ENCODE results near the gene OR4P4. TPM values are rescaled to one million over a fixed set of nuclear protein-coding genes. Genes with fewer than 3 reads are reported as not detected.

Gene OR4P4
- total RNA-seq = not detected
- polyA plus RNA-seq (ENCODE audit: insufficient read depth, low read depth, low replicate concordance) = not detected
- long read RNA-seq, donor 1 = 0 reads
- long read RNA-seq, donor 2 = 0 reads
- long read RNA-seq, donor 3 = 0 reads
- long read RNA-seq, donor 4 = 0 reads
- long read RNA-seq, donor 5 = 0 reads
- long read RNA-seq, donor 6 = 0 reads
- long read RNA-seq, donor 7 = 0 reads
- long read RNA-seq, donor 8 = 0 reads
- long read RNA-seq, donor 9 = 0 reads
- long read RNA-seq, donor 10 = 0 reads

DNA sequence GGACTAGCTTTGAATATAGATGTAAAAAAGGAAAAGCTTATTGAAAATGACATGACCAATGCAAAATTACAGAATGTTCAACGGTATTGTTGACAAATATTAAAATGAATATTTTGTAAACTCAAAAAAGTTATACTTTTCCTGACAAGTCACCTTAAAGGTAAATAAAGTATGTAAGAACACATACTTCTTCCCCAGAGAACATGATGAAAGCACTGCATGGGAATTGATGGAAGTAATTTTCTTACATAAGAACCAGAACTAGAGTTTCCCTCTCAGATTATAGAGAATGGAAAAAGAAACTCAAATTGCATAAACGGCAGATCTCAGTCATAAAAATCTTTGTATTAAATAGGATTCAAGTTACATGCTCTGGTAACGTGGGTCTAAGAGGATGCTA is at the start of gene OR4P4:
Gene OR4P4 (plus strand): TSS at position 301 of the 400 bp plus-strand sequence.
- Histone ChIP-seq H3K4me1 (ENCODE audit: control insufficient read depth in 2 of 3, insufficient read depth in 2 of 3, low read depth in 1 of 3, low read length in 3 of 3) (no peaks in the 10 kb centered on the region), H3K9me3 (ENCODE audit: control insufficient read depth in 2 of 3, insufficient read depth in 1 of 3, low read length in 3 of 3) (no peaks in the 10 kb centered on the region), H3K4me3 (ENCODE audit: low read length in 3 of 3) (no peak within 1 kb of the TSS), H3K9ac (ENCODE audit: low read length in 3 of 3) (no peak within 1 kb of the TSS), H3K36me3 (ENCODE audit: control insufficient read depth in 2 of 3, insufficient read depth in 3 of 3, low read length in 3 of 3) (no peaks in the 10 kb centered on the region), H3K27ac (ENCODE audit: low read depth in 2 of 2, low read length in 2 of 2) (no peak within 1 kb of the TSS), H3K27me3 (ENCODE audit: control insufficient read depth, insufficient read depth, low read length) (no peaks in the 10 kb centered on the region)
- intact Hi-C loops (cut with DNase I) = no loop called here
- TF ChIP-seq, protein P1, sequence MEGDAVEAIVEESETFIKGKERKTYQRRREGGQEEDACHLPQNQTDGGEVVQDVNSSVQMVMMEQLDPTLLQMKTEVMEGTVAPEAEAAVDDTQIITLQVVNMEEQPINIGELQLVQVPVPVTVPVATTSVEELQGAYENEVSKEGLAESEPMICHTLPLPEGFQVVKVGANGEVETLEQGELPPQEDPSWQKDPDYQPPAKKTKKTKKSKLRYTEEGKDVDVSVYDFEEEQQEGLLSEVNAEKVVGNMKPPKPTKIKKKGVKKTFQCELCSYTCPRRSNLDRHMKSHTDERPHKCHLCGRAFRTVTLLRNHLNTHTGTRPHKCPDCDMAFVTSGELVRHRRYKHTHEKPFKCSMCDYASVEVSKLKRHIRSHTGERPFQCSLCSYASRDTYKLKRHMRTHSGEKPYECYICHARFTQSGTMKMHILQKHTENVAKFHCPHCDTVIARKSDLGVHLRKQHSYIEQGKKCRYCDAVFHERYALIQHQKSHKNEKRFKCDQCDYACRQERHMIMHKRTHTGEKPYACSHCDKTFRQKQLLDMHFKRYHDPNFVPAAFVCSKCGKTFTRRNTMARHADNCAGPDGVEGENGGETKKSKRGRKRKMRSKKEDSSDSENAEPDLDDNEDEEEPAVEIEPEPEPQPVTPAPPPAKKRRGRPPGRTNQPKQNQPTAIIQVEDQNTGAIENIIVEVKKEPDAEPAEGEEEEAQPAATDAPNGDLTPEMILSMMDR (IDR thresholded peaks at IDR 0.05; ENCODE audit: borderline replicate concordance, extremely low read depth, insufficient read depth) = no peak
- DNase-seq = no peak
- no peak for FAIRE-seq

DNA sequence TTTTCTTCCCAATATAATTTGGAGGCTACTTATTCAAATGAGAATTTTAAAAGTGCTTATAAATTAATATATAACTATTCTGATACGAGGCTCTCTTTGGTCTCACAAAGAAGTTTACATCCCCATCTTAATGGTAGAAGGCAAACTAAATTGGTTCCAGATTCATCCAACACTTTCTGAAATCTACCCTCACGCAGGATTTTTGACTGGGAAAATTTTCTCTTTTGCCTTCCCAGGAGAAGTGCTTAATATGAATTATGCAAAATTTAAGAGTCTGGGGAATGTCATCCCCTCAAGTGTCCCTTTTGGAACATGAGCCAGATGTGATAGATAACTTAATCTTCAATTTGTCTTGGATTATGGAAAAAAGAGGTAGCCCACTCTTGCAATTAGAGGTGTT is 27.4 kb upstream of the OR4P4 start, which contains the start of gene OR4C11:
Gene OR4C11 (minus strand): TSS at position 101 of the 400 bp plus-strand sequence. CDS start 3,272 bp downstream, outside the sequence.
- Histone ChIP-seq H3K27me3 (ENCODE audit: control insufficient read depth, insufficient read depth, low read length) (no peaks in the 10 kb centered on the region), H3K36me3 (ENCODE audit: control insufficient read depth in 2 of 3, insufficient read depth in 3 of 3, low read length in 3 of 3) (no peaks in the 10 kb centered on the region), H3K9ac (ENCODE audit: low read length in 3 of 3) (no peak within 1 kb of the TSS), H3K4me1 (ENCODE audit: control insufficient read depth in 2 of 3, insufficient read depth in 2 of 3, low read depth in 1 of 3, low read length in 3 of 3) (no peaks in the 10 kb centered on the region), H3K4me3 (ENCODE audit: low read length in 3 of 3) (no peak within 1 kb of the TSS), H3K9me3 (ENCODE audit: control insufficient read depth in 2 of 3, insufficient read depth in 1 of 3, low read length in 3 of 3) (peaks cover 0 to 3% (median 0%) of the 10 kb centered on the region in 3 donors), H3K27ac (ENCODE audit: low read depth in 2 of 2, low read length in 2 of 2) (no peak within 1 kb of the TSS)
- FAIRE-seq (no peak), DNase-seq (no peak)
- TF ChIP-seq, protein P1 (IDR thresholded peaks at IDR 0.05; ENCODE audit: borderline replicate concordance, extremely low read depth, insufficient read depth) = no peak
- intact Hi-C loops (cut with DNase I) = no loop called here

DNA sequence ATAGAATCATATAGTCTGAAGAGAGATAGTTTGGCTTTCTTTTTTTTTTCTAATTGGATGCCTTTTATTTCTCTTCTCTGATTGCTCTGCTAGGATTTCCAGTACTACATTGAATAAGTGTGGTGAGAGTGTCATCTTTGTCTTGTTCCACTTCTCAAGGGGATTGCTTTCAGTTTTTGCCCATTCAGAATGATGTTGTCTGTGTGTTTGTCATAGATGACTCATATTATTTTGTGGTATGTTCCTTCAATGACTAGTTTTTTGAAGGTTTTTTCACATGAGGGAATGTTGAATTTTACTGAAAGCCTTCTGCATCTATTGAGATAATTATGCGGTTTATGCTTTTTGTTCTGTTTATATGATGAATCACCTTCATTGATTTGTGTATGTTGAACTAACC is 10.4 kb upstream of the OR4P4 start:
- no peak for DNase-seq
- Histone ChIP-seq H3K27me3 (ENCODE audit: control insufficient read depth, insufficient read depth, low read length) (no peaks in the 10 kb centered on the region), H3K36me3 (ENCODE audit: control insufficient read depth in 2 of 3, insufficient read depth in 3 of 3, low read length in 3 of 3) (no peaks in the 10 kb centered on the region), H3K9ac (ENCODE audit: low read length in 3 of 3) (no peak overlapping the region), H3K4me3 (ENCODE audit: low read length in 3 of 3) (no peak overlapping the region), H3K27ac (ENCODE audit: low read depth in 2 of 2, low read length in 2 of 2) (no peak overlapping the region), H3K4me1 (ENCODE audit: control insufficient read depth in 2 of 3, insufficient read depth in 2 of 3, low read depth in 1 of 3, low read length in 3 of 3) (no peaks in the 10 kb centered on the region), H3K9me3 (ENCODE audit: control insufficient read depth in 2 of 3, insufficient read depth in 1 of 3, low read length in 3 of 3) (peaks cover 0 to 4% (median 0%) of the 10 kb centered on the region in 3 donors)
- intact Hi-C loops (cut with DNase I) = no loop called here
- no peak for FAIRE-seq
- TF ChIP-seq, protein P1 (IDR thresholded peaks at IDR 0.05; ENCODE audit: borderline replicate concordance, extremely low read depth, insufficient read depth) = no peak

Data from kidney (tissue), 22 donors.